Measurements from ENCODE around the gene PLEKHA6.

DNA sequence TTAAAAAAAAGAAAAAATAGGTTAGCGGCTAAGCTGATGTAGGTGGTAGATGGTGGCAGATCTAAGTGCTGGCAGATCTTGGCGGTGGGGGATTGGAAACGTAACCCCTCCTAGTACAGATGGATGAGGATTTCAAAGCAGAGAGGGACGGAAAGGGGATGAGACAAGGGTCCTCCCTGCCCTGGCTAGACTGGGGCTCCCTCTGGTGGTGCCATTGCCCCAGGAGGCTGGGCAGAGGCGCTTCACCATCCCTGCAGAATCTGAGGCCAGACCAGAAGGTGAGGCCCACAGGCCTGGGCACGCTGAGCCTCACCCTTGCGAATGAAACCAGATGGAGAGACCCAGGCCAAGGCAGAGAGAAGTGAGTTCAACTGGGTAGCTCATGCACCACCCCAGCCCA, 7.0 kb upstream of the PLEKHA6 start:
- no peak for TF ChIP-seq ZFX (IDR thresholded peaks at IDR 0.05)
- TF ChIP-seq, protein P1, sequence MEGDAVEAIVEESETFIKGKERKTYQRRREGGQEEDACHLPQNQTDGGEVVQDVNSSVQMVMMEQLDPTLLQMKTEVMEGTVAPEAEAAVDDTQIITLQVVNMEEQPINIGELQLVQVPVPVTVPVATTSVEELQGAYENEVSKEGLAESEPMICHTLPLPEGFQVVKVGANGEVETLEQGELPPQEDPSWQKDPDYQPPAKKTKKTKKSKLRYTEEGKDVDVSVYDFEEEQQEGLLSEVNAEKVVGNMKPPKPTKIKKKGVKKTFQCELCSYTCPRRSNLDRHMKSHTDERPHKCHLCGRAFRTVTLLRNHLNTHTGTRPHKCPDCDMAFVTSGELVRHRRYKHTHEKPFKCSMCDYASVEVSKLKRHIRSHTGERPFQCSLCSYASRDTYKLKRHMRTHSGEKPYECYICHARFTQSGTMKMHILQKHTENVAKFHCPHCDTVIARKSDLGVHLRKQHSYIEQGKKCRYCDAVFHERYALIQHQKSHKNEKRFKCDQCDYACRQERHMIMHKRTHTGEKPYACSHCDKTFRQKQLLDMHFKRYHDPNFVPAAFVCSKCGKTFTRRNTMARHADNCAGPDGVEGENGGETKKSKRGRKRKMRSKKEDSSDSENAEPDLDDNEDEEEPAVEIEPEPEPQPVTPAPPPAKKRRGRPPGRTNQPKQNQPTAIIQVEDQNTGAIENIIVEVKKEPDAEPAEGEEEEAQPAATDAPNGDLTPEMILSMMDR (conservative IDR thresholded peaks at IDR 0.05), result peak; percentile 69
